Adipose tissue (tissue), 3 donors: ENCODE results near the gene DAPK2. TPM values are rescaled to one million over a fixed set of nuclear protein-coding genes. Genes with fewer than 3 reads are reported as not detected.

ENCODE experiments used
- H3K27ac ChIP-seq: one replicate; pipeline ENCODE4 v1.5.1; 2013; ENCODE audit warnings: low read depth, low read length
- WGBS, 3 donors: extraction: QIAGEN DNeasy Blood & Tissue Kit; methylation state at CpG; one replicate each; pipeline ENCODE4 v1.1.7; 2013; 5-methylcytosine and 5-hydroxymethylcytosine counted together
- polyA plus RNA-seq, 3 donors: library from polyadenylated mRNA; stranded (reverse); fragments of 200-250 nt; gene quantifications; one replicate each; pipeline ENCODE4 v1.2.3, GENCODE V29; 2013
- donor health status: healthy with polysubstance abuse.
- donor health status: Bipolar disorder and iron deficiency.
- donor health status: healthy.

Gene DAPK2
- polyA plus RNA-seq, 3 donors: 3.8 to 29.7 (median 9.8) TPM

- WGBS, 3 donors: 65 to 76% (median 74%) methylated on average over 9 of the region's 9 CpGs
- H3K27ac ChIP-seq: no peak overlapping the region
Observed at GRCh38 chr15:63876085-63876662, 170.1 kb downstream of the DAPK2 start.

- 66 to 79% (median 67%) methylated on average over 4 of the region's 4 CpGs for WGBS, 3 donors
Observed at GRCh38 chr15:63874616-63875015, 171.7 kb downstream of the DAPK2 start.

DNA sequence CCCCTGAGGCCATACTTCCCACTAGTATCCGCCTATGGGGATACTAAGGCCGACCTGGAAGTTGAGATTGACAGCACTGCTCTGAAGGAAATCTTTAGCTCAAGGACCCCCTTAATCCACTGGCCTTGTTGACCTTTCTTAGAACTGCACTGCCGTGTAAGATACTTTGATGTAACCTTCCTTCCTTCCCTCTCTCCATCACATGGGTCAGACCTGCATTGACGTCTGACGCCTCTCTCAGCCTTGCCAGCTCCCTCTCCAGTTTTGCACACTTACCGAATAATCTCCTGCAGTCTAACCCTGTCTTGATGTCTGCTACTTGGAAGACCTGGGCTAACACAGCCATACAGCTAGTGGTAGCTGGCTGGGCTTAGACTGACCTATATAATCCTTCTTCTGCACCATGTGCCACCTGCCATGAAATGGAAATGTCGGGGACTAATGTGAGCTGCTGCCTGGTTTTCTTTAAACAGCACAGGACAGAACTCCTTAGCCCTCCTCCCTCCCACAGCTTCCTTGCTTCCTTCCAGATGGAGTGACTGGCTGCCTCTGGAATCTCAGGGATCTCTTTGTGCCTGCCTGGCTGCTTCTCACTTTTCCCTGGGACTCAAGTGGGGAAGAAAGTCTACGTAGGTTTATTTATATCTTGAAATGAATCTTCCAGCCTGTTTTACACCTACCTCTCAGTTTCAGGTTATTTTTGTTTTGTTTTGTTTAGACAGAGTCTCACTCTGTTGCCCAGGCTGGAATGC, 173.3 kb downstream of the DAPK2 start:
- H3K27ac ChIP-seq: no peak overlapping the region
- 79 to 90% (median 83%) methylated on average over 8 of the region's 8 CpGs for WGBS, 3 donors

More at GRCh38 chr15:63874616-63875015, 171.7 kb downstream of the DAPK2 start:
- H3K27ac ChIP-seq: no peak overlapping the region

DNA sequence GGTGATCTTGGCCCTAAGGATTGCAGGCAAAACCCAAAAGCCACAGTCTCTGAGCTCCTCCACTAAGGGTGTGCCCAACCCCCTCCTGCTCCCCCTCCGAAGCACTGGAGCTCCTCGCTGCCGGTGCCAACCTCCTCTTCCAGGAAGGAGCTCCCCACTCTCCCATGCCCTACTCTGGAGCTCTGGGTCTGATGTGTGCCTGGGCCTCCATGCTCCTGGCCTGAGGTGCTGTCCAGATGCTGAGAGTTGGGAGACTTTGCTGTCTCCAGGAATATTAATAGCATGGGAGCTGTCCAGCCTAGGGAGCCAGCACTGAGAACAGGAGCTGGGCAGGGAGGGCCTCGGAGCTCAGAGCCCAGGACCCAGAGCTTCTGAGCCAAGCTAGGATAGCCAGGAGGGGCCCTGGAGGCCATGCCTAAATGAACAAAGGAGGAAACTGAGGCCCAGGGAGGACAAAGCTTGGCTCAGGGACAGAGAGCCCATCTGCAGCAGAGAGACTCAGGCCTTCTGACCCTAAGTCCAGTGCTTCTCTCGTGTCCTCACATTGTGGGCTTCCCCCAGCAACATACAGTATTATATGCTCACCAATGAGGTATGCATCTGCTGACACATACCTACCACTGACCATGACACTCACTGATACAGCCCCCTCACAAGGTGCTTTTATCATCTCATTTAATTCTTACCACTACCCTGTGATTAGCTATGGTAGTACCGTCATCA, 175.6 kb downstream of the DAPK2 start:
- no peak overlapping the region for H3K27ac ChIP-seq
- 65 to 68% (median 67%) methylated on average over 6 of the region's 6 CpGs for WGBS, 3 donors

DNA sequence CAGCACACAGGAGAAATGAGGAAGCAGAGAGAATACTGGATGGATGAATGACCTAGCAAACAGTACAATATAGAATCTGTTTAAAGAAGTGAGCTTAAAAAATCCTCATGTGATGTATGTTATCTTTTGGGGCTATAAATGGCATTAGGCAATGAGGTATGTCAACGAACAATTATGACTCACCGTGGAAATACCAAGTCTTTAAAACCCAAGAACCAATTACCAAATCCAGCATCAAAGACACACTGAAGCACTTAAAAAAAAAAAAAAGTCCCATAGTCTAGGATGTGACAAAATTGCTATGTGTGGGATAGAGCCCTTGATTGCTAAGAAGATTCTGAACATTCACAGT, 176.3 kb downstream of the DAPK2 start:
- WGBS, 3 donors: 52 to 67% (median 63%) methylated on average over 2 of the region's 2 CpGs
- no peak overlapping the region for H3K27ac ChIP-seq

GRCh38 chr15:63869371-63870042, 176.8 kb downstream of the DAPK2 start:
- WGBS, 3 donors: 69 to 86% (median 82%) methylated on average over 2 of the region's 2 CpGs
- no peak overlapping the region for H3K27ac ChIP-seq

- no peak overlapping the region for H3K27ac ChIP-seq
- 80 to 94% (median 86%) methylated on average over 3 of the region's 3 CpGs for WGBS, 3 donors
Observed at GRCh38 chr15:63864186-63864585, 182.1 kb downstream of the DAPK2 start.

- 93 to 98% (median 93%) methylated on average over 2 of the region's 2 CpGs for WGBS, 3 donors
Observed at GRCh38 chr15:63861946-63862517, 184.3 kb downstream of the DAPK2 start.

GRCh38 chr15:63860555-63860954, 185.7 kb downstream of the DAPK2 start:
- WGBS, 3 donors: 61 to 87% (median 85%) methylated on average over 4 of the region's 4 CpGs
- no peak overlapping the region for H3K27ac ChIP-seq

More at GRCh38 chr15:63861946-63862517, 184.3 kb downstream of the DAPK2 start:
- no peak overlapping the region for H3K27ac ChIP-seq

GRCh38 chr15:63860155-63860554, 186.1 kb downstream of the DAPK2 start:
- 40 to 72% (median 71%) methylated on average over 1 of the region's 1 CpG for WGBS, 3 donors
- no peak overlapping the region for H3K27ac ChIP-seq

- no peak overlapping the region for H3K27ac ChIP-seq
- WGBS, 3 donors: 24 to 54% (median 33%) methylated on average over 3 of the region's 3 CpGs
Observed at GRCh38 chr15:63858881-63859280, 187.4 kb downstream of the DAPK2 start.

- 91 to 95% (median 93%) methylated on average over 5 of the region's 5 CpGs for WGBS, 3 donors
- no peak overlapping the region for H3K27ac ChIP-seq
Observed at GRCh38 chr15:63858448-63858847, 187.8 kb downstream of the DAPK2 start.

DNA sequence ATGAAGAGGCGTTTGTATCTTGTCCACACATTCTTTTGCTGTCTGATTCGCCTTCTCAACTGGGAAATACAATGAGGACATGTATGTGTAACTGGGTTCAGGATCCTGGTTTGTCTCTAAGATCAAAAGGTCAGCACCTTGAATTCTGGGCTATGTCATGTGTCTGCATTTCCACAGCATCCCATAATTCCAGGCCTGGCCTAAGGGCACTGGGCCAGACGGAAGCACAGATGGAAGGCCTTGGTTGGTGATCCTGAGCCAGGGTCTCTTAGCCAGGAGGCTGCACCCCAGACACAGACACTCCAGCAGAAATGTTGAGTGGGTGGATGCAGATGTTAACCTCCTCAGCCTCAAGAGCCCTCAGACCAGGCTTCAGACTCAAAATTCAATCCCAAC, 188.8 kb downstream of the DAPK2 start:
- 70 to 78% (median 74%) methylated on average over 3 of the region's 3 CpGs for WGBS, 3 donors
- no peak overlapping the region for H3K27ac ChIP-seq

Other genes with a start within 250 kb of the DAPK2 start
- 10 to 100 TPM; 20.2 to 35.6 (median 34.4) TPM for gene HERC1, start 212.5 kb downstream of the DAPK2 start, polyA plus RNA-seq
- gene CIAO2A, start 47.4 kb upstream of the DAPK2 start, polyA plus RNA-seq: 10 to 100 TPM; 39.2 to 58.8 (median 44.8) TPM
- 10 to 100 TPM; 35.6 to 99.9 (median 93.2) TPM for gene SNX1, start 49.5 kb upstream of the DAPK2 start, polyA plus RNA-seq
- 1 to 10 TPM in 2 of 3 donors, under 1 TPM in 1; 0.90 to 1.9 (median 1.6) TPM for gene SNX22, start 105.2 kb upstream of the DAPK2 start, polyA plus RNA-seq
- 100 to 1,000 TPM; 392 to 563 (median 563) TPM for gene PPIB, start 116.5 kb upstream of the DAPK2 start, polyA plus RNA-seq